Type B pancreatic cell (in vitro differentiated cells): ENCODE measurements around the gene PGK1. TPM values are rescaled to one million over a fixed set of nuclear protein-coding genes. Genes with fewer than 3 reads are reported as not detected.
"Not testable (repeated sequence)": the region's sequence is repeated elsewhere in the genome, so short reads cannot be mapped to it uniquely, and the experiment has no call there.

Source experiments
- DNase-seq: peaks from one replicate; pipeline ENCODE4 v3.0.0; 2021; ENCODE audit warnings: mixed read lengths; ENCODE audit not compliant: unreplicated experiment; ENCODE audit errors: extremely low spot score
- H3K27ac Mint-ChIP-seq: 2 replicates; pipeline ENCODE4 v1.8.0; 2021; ENCODE audit warnings: mild to moderate bottlenecking, mixed read lengths
- H3K27me3 Mint-ChIP-seq: 2 replicates; pipeline ENCODE4 v1.8.0; 2021; ENCODE audit warnings: mixed read lengths
- H3K36me3 Mint-ChIP-seq: 2 replicates; pipeline ENCODE4 v1.8.0; 2021; ENCODE audit warnings: mixed read lengths
- H3K4me1 Mint-ChIP-seq: one replicate; pipeline ENCODE4 v1.8.0; 2021; ENCODE audit warnings: mixed read lengths; ENCODE audit not compliant: unreplicated experiment
- H3K4me3 Mint-ChIP-seq: 2 replicates; pipeline ENCODE4 v1.8.0; 2021; ENCODE audit warnings: mild to moderate bottlenecking, mixed read lengths
- H3K9me3 Mint-ChIP-seq: 2 replicates; pipeline ENCODE4 v1.8.0; 2021; ENCODE audit warnings: mixed read lengths
- total RNA-seq: library from RNA; stranded (reverse); gene quantifications from 2 replicates; pipeline ENCODE4 v1.2.1, GENCODE V29; 2021; ENCODE audit warnings: low replicate concordance
- TF ChIP-seq, protein P1 (sequence below): fragments of 200-600 bp; sonication (generic); conservative IDR thresholded peaks from 2 replicates; pipeline ENCODE4 v1.5.0; 2021; ENCODE audit warnings: antibody characterized with exemption, mild to moderate bottlenecking

PGK1 gene
- total RNA-seq, 1 donor from 2014 or later: 203 TPM

DNA sequence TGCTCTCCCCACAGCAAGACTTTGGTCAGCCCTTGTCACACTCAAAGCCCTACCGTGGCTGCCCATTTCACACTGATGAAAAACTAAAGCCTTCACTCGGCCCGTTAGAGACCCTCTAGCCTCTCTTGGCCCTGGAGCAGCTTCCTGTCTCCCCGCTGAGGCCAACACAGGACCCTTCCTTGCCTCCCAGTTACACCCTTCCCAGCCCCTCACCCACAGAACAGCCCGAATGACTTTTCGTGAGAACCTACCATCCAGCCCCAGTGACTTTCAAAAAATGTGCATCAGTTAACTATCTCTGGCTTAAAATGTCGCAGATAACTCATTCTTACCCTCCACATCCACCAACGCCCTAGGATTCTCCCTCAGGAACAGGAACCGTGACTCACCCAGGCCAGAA, 36.2 kb downstream of the PGK1 start:
- no peak overlapping the region for H3K27ac Mint-ChIP-seq
- H3K9me3 Mint-ChIP-seq: peaks cover 8% of the 10 kb centered on the region
- no peaks in the 10 kb centered on the region for H3K27me3 Mint-ChIP-seq
- DNase-seq: no peak
- peak overlapping the region; percentile 92 for H3K4me3 Mint-ChIP-seq
- TF ChIP-seq, protein P1, sequence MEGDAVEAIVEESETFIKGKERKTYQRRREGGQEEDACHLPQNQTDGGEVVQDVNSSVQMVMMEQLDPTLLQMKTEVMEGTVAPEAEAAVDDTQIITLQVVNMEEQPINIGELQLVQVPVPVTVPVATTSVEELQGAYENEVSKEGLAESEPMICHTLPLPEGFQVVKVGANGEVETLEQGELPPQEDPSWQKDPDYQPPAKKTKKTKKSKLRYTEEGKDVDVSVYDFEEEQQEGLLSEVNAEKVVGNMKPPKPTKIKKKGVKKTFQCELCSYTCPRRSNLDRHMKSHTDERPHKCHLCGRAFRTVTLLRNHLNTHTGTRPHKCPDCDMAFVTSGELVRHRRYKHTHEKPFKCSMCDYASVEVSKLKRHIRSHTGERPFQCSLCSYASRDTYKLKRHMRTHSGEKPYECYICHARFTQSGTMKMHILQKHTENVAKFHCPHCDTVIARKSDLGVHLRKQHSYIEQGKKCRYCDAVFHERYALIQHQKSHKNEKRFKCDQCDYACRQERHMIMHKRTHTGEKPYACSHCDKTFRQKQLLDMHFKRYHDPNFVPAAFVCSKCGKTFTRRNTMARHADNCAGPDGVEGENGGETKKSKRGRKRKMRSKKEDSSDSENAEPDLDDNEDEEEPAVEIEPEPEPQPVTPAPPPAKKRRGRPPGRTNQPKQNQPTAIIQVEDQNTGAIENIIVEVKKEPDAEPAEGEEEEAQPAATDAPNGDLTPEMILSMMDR: no peak
- H3K36me3 Mint-ChIP-seq: no peaks in the 10 kb centered on the region
- no peaks in the 10 kb centered on the region for H3K4me1 Mint-ChIP-seq

DNA sequence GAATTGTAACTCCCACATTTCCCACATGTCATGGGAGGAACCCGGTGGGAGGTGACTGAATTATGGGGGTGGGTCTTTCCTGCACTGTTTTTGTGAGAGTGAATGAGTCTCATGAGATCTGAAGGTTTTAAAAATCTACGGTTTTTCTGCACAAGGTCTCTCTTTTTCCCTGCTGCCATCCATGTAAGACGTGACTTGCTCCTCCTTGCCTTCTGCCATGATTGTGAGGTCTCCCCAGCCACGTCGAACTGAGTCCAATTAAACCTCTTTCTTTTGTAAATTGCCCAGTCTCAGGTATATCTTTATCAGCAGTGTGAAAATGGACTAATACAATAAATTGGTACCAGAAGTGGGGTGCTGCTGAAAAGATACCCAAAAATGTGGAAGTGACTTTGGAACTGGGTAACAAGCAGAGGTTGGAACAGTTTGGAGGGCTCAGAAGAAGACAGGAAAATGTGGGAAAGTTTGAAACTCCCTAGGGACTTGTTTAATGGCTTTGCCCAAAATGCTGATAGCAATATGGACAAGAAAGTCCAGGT, 43.0 kb downstream of the PGK1 start:
- not testable (repeated sequence) for H3K36me3 Mint-ChIP-seq, H3K27me3 Mint-ChIP-seq, H3K9me3 Mint-ChIP-seq, DNase-seq, H3K4me3 Mint-ChIP-seq, H3K27ac Mint-ChIP-seq, H3K4me1 Mint-ChIP-seq

DNA sequence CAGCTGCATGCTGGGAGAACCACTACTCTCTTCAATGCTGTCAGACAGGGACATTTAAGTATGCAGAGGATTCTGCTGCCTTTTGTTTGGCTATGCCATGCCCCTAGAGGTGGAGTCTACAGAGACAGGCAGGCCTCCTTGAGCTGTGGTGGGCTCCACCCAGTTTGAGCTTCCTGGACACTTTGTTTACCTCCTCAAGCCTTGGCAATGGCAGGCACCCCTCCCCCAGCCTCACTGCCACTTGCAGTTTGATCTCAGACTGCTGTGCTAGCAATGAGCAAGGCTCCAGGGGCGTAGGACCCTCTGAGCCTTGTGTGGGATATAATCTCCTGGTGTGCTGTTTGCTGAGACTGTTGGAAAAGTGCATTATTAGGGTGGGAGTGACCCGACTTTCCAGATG, 53.3 kb downstream of the PGK1 start:
- not testable (repeated sequence) for H3K9me3 Mint-ChIP-seq, H3K4me3 Mint-ChIP-seq, H3K27me3 Mint-ChIP-seq, DNase-seq, H3K36me3 Mint-ChIP-seq, H3K4me1 Mint-ChIP-seq, H3K27ac Mint-ChIP-seq

- not testable (repeated sequence) for H3K4me1 Mint-ChIP-seq, H3K4me3 Mint-ChIP-seq, H3K9me3 Mint-ChIP-seq, H3K27ac Mint-ChIP-seq, H3K27me3 Mint-ChIP-seq, H3K36me3 Mint-ChIP-seq, DNase-seq
Measured at GRCh38 chrX:78157846-78158245, 53.8 kb downstream of the PGK1 start.

- H3K36me3 Mint-ChIP-seq, H3K27me3 Mint-ChIP-seq, H3K9me3 Mint-ChIP-seq, H3K4me3 Mint-ChIP-seq, H3K27ac Mint-ChIP-seq, DNase-seq, H3K4me1 Mint-ChIP-seq: not testable (repeated sequence)
Measured at GRCh38 chrX:78160711-78161110, 56.7 kb downstream of the PGK1 start.

GRCh38 chrX:78163175-78163574, 59.1 kb downstream of the PGK1 start:
- H3K27ac Mint-ChIP-seq: not testable (repeated sequence)

DNA sequence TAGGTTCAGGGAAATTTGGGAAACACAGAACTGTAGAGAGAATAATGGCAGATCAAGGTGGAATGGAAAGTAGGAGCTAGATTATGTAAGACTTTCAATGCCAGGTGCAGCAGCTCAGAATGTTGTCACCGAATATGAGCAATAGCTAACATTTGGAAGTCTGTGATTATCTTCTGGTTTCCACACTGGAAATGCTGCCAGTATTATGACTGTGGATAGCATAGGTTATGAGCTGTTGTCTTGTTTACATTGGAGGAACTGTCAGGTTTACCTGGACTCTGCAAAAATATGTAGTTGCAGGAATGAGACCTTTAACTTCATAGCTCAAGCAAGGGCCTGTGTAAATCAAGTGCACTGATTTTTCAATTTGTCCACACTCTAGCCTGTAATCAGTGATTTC, 61.4 kb downstream of the PGK1 start:
- no peak for DNase-seq
- Mint-ChIP-seq H3K9me3 (no peaks in the 10 kb centered on the region), H3K27me3 (no peaks in the 10 kb centered on the region), H3K4me1 (no peaks in the 10 kb centered on the region), H3K4me3 (no peak overlapping the region), H3K36me3 (no peaks in the 10 kb centered on the region), H3K27ac (no peak overlapping the region)
- TF ChIP-seq, protein P1: no peak

More at GRCh38 chrX:78163175-78163574, 59.1 kb downstream of the PGK1 start:
- H3K36me3 Mint-ChIP-seq, DNase-seq, H3K27me3 Mint-ChIP-seq, H3K4me1 Mint-ChIP-seq, H3K9me3 Mint-ChIP-seq, H3K4me3 Mint-ChIP-seq: not testable (repeated sequence)

DNA sequence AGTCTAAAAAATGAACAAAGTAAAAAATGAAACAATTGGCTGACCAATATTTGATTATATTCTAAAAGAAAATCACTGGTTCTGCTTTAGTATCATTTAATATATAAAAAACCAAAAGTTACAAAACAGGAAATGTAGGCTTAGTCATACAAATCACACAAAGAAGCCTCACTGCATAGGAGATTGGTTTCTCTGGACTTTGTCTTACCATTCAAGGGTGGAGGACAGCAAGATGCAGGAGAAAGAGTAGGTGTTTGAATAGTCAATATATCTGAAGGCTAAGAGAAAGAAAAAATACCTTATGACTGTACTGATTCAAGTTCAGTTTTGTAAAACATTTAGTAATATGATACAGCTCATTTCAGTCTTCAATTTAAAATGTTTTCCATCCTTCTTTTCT, 64.0 kb downstream of the PGK1 start:
- no peak overlapping the region for H3K27ac Mint-ChIP-seq
- H3K9me3 Mint-ChIP-seq: no peaks in the 10 kb centered on the region
- no peaks in the 10 kb centered on the region for H3K36me3 Mint-ChIP-seq
- no peaks in the 10 kb centered on the region for H3K4me1 Mint-ChIP-seq
- DNase-seq: no peak
- TF ChIP-seq, protein P1: no peak
- H3K27me3 Mint-ChIP-seq: no peaks in the 10 kb centered on the region
- no peak overlapping the region for H3K4me3 Mint-ChIP-seq

Other genes starting within 250 kb of the PGK1 start
- gene MAGT1, start 208.8 kb upstream of the PGK1 start, total RNA-seq: 57.8 and 59.5 TPM in 2 replicates
- 245 and 387 TPM in 2 replicates for gene COX7B, start 204.8 kb upstream of the PGK1 start, total RNA-seq
- gene ATP7A, start 193.6 kb upstream of the PGK1 start, total RNA-seq: 11.1 and 12.0 TPM in 2 replicates
- not detected in 2 replicates for gene PGAM4, start 134.6 kb upstream of the PGK1 start, total RNA-seq
- 11.6 and 25.1 TPM in 2 replicates for gene TAF9B, start 35.4 kb downstream of the PGK1 start, total RNA-seq
- gene CYSLTR1, start 223.4 kb downstream of the PGK1 start, total RNA-seq: 0.10 TPM in 1 of 2 replicates, not detected in the other